Subcutaneous adipose tissue (tissue), 4 donors: ENCODE measurements around the gene UGT1A7. TPM values are rescaled to one million over a fixed set of nuclear protein-coding genes. Genes with fewer than 3 reads are reported as not detected.
"Not testable (repeated sequence)": the region's sequence is repeated elsewhere in the genome, so short reads cannot be mapped to it uniquely, and the experiment has no call there.

ENCODE experiments used
- total RNA-seq, 4 donors: library from RNA; depleted of rRNA; stranded (reverse); fragments of >200 nt; gene quantifications; one replicate each; pipeline ENCODE4 v1.1.0, GENCODE V29; 2016
- TF ChIP-seq, protein P1 (sequence below): fragments of 450-650 bp; IDR thresholded peaks from one replicate; pipeline ENCODE4 v1.5.1; 2016; ENCODE audit warnings: low read depth, mild to moderate bottlenecking, control low read depth, antibody characterized with exemption, moderate library complexity

UGT1A7 gene
- total RNA-seq, result under 1 TPM in 1 of 4 donors, not detected in 3; 0.88 TPM

DNA sequence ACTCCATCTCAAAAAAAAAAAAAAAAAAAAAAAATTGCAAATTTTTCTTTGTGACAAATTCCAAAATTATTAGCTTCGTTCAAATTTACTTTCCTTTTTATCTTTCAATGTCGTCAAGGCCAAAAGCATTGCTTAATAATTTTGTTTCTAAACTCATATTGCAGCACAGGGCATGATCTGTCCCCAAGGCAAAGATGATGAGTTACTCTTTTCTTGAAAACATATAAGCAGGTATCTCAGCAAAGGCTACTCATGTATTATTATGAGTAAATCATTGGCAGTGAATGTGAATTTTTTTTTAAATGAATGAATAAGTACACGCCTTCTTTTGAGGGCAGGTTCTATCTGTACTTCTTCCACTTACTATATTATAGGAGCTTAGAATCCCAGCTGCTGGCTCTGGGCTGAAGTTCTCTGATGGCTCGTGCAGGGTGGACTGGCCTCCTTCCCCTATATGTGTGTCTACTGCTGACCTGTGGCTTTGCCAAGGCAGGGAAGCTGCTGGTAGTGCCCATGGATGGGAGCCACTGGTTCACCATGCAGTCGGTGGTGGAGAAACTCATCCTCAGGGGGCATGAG is at the start of gene UGT1A7:
Gene UGT1A7, plus strand, starts transcription at position 381 of the 579 bp plus-strand sequence. Its CDS starts 37 bp downstream, at position 418.
- TF ChIP-seq, protein P1, sequence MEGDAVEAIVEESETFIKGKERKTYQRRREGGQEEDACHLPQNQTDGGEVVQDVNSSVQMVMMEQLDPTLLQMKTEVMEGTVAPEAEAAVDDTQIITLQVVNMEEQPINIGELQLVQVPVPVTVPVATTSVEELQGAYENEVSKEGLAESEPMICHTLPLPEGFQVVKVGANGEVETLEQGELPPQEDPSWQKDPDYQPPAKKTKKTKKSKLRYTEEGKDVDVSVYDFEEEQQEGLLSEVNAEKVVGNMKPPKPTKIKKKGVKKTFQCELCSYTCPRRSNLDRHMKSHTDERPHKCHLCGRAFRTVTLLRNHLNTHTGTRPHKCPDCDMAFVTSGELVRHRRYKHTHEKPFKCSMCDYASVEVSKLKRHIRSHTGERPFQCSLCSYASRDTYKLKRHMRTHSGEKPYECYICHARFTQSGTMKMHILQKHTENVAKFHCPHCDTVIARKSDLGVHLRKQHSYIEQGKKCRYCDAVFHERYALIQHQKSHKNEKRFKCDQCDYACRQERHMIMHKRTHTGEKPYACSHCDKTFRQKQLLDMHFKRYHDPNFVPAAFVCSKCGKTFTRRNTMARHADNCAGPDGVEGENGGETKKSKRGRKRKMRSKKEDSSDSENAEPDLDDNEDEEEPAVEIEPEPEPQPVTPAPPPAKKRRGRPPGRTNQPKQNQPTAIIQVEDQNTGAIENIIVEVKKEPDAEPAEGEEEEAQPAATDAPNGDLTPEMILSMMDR, result no peak

DNA sequence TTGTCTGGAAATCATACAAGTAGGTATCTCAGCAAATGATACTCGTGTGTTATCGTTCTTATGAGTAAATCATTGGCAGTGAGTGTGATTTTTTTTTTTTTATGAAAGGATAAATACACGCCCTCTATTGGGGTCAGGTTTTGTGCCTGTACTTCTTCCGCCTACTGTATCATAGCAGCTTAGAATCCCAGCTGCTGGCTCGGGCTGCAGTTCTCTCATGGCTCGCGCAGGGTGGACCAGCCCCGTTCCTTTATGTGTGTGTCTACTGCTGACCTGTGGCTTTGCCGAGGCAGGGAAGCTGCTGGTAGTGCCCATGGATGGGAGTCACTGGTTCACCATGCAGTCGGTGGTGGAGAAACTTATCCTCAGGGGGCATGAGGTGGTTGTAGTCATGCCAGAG is 45.4 kb upstream of the UGT1A7 start, which contains the start of gene UGT1A10:
Gene UGT1A10, plus strand, starts transcription at position 143 of the 400 bp plus-strand sequence. Its CDS starts 75 bp downstream, at position 218.
- TF ChIP-seq, protein P1, result not testable (repeated sequence)

DNA sequence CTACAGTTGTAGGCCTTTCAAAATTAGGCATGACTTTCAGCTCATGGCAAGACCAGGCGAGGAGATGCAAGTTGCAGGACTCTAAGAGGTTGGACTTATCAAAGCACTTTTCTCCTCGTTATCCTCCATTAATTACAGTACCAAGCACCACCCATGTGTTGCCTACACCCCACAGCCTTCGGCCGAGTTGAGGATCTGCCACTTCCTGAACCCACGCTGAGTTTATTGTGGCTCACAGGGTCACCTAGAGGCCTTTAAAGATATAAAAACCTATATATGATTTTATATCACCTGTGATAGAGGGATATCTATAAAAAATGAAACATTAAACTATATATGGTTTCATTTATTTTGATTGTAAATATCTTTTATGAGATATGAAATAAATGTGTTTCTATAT is 42.9 kb upstream of the UGT1A7 start:
- TF ChIP-seq, protein P1, result no peak

DNA sequence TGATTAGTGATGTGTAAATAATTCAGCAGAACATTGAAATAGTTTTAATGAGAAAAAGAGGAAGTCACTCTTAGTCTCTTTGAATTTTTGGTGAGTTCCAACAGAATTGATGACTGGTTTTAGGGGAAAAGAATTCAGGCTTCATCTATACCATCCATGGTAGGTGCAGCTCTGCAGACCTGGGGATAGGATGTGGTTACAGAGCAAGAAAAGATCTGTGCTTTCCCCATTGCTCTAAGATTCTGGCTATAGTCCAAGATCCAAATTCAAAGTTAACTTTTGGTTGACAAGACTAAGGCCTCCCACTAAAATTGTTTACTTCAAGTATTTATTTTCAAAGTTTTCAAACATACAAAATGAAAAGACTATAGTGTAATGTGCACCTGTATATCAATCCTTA is 41.8 kb upstream of the UGT1A7 start:
- TF ChIP-seq, protein P1, result no peak

DNA sequence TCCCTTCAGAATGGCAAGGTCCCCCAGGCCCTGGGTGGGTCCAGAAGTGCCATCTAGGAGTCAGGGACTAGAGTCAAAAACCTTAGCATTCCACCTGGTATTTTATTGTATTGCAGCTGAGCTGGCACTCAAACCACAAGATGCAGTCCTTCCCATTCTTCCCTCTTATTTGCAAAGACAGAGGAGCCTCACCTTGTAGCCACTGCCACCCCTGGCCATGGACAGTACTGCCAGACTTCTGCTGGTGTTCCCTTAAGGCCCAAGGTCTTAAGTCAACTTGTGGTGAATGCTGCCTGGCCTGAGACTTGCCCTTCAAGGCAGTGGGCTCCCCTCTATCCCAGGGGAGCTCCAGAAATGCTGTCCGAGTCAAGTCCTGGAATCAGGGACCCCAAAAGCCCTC is 38.6 kb upstream of the UGT1A7 start:
- TF ChIP-seq, protein P1, result no peak

DNA sequence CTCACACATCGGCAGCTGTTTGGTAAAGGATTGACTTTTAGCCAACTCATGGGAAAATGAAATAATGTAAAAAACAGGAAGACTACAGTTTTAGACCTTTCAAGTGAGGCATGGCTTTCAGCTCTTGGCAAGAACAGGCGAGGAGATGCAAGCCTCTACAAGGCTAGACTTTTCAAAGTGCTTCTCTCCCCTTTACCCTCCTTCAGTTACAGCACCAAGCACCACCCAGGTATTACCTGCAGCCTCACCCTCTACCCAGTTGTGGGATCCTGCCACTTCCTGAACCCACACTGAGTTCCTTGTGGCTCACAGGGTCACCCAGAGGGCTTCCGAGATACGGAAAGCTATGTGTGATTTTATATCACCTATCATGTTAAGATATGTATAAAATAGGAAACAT is 30.7 kb upstream of the UGT1A7 start:
- TF ChIP-seq, protein P1, result no peak

DNA sequence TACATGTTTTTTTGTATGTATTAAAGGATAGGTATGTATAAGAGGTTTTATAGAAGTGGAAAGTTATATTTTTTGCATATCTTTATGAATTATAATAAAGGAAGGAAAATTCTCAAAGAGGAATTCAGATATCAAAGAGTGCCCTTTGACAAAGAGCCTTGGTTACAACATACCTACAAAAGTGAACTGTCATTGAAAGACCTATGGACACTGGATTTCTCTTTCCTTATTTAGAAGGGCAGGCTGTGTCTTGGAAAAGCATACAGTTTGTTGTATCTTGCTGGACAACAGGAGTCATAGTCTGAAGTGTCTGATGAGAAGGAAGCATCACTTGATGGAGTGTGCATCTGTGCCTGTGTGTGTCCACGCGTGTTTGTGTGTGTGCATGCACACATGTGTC is 30.3 kb upstream of the UGT1A7 start:
- TF ChIP-seq, protein P1, result no peak
